GM23338 (cell line): Measurements from ENCODE around the gene BNIP1. TPM values are rescaled to one million over a fixed set of nuclear protein-coding genes. Genes with fewer than 3 reads are reported as not detected.

Experiments
- ATAC-seq: fragments of 200-7000 bp; cut with Tn5 transposase; 3 replicates; pipeline ENCODE4 v1.9.1; 2020
- DNase-seq: peaks from one replicate; pipeline ENCODE4 v3.0.0-alpha.2; 2015; ENCODE audit warnings: low spot score
- H2AFZ ChIP-seq: fragments of 200-600 bp; sonication (generic); 2 replicates; pipeline ENCODE4 v1.8.0; 2016; ENCODE audit warnings: antibody characterized with exemption, mild to moderate bottlenecking, moderate library complexity
- H3F3A ChIP-seq: fragments of 200-600 bp; sonication (generic); replicated peaks from 2 replicates; pipeline ENCODE4 v1.8.0; 2017; ENCODE audit warnings: antibody characterized with exemption, mixed run types, low read depth
- H3K27ac ChIP-seq: fragments of 200-600 bp; sonication (generic); 2 replicates; pipeline ENCODE4 v1.6.1; 2016; ENCODE audit warnings: low read depth
- H3K27me3 ChIP-seq: fragments of 200-600 bp; sonication (generic); 2 replicates; pipeline ENCODE4 v1.8.0; 2016; ENCODE audit warnings: mild to moderate bottlenecking, mixed run types, moderate library complexity; ENCODE audit not compliant: insufficient read depth
- H3K36me3 ChIP-seq: fragments of 200-600 bp; sonication (generic); 2 replicates; pipeline ENCODE4 v1.8.0; 2016; ENCODE audit warnings: mild to moderate bottlenecking; ENCODE audit not compliant: insufficient read depth
- H3K4me1 ChIP-seq: fragments of 200-600 bp; sonication (generic); 2 replicates; pipeline ENCODE4 v1.8.0; 2016; ENCODE audit warnings: mild to moderate bottlenecking, moderate library complexity; ENCODE audit not compliant: insufficient read depth
- H3K4me2 ChIP-seq: fragments of 200-600 bp; sonication (generic); 2 replicates; pipeline ENCODE4 v1.7.1; 2017; ENCODE audit warnings: mixed run types
- H3K4me3 ChIP-seq: fragments of 200-600 bp; sonication (generic); 2 replicates; pipeline ENCODE4 v1.6.1; 2016; ENCODE audit warnings: mixed run types
- H3K79me2 ChIP-seq: fragments of 200-600 bp; sonication (generic); replicated peaks from 2 replicates; pipeline ENCODE4 v1.8.0; 2017; ENCODE audit warnings: mild to moderate bottlenecking; ENCODE audit not compliant: insufficient read depth
- H3K9me2 ChIP-seq: fragments of 200-600 bp; sonication (generic); 2 replicates; pipeline ENCODE4 v1.8.0; 2017; ENCODE audit not compliant: insufficient read depth
- H4K20me1 ChIP-seq: fragments of 200-600 bp; sonication (generic); replicated peaks from 2 replicates; pipeline ENCODE4 v1.8.0; 2017; ENCODE audit warnings: mild to moderate bottlenecking; ENCODE audit not compliant: insufficient read depth
- H3K27ac Mint-ChIP-seq: 2 replicates; pipeline ENCODE4 v1.8.0; 2020; ENCODE audit warnings: inconsistent platforms, mild to moderate bottlenecking, moderate library complexity, mixed read lengths
- H3K27me3 Mint-ChIP-seq: 3 replicates; pipeline ENCODE4 v1.8.0; 2022; ENCODE audit warnings: low read depth, mild to moderate bottlenecking, moderate library complexity, mixed read lengths, inconsistent platforms; ENCODE audit not compliant: insufficient read depth, poor library complexity
- H3K36me3 Mint-ChIP-seq: 3 replicates; pipeline ENCODE4 v1.8.0; 2021; ENCODE audit warnings: low read depth, mild to moderate bottlenecking, inconsistent platforms, moderate library complexity, mixed read lengths
- H3K4me1 Mint-ChIP-seq: 3 replicates; pipeline ENCODE4 v1.8.0; 2020; ENCODE audit warnings: mild to moderate bottlenecking, inconsistent platforms, mixed read lengths
- H3K4me3 Mint-ChIP-seq: 3 replicates; pipeline ENCODE4 v1.8.0; 2021; ENCODE audit warnings: moderate library complexity, mild to moderate bottlenecking, inconsistent platforms, mixed read lengths
- H3K9me3 Mint-ChIP-seq: 3 replicates; pipeline ENCODE4 v1.8.0; 2020; ENCODE audit warnings: moderate library complexity, mild to moderate bottlenecking, inconsistent platforms, mixed read lengths
- CREB1 ChIP-seq: fragments of 250-450 bp; sonication (Bioruptor Pico); IDR thresholded peaks from 2 replicates; pipeline ENCODE4 v1.5.0; 2020; ENCODE audit warnings: low read depth, mild to moderate bottlenecking, moderate library complexity
- EZH2 ChIP-seq: fragments of 200-600 bp; sonication (generic); IDR thresholded peaks from one replicate; pipeline ENCODE4 v1.8.0; 2017; ENCODE audit warnings: antibody characterized with exemption, mild to moderate bottlenecking, low read depth; ENCODE audit not compliant: unreplicated experiment
- EZH2phosphoT487 ChIP-seq: fragments of 200-600 bp; sonication (generic); IDR thresholded peaks from one replicate; pipeline ENCODE4 v1.8.1; 2018; ENCODE audit warnings: antibody characterized with exemption; ENCODE audit not compliant: unreplicated experiment
- JUNB ChIP-seq: IDR thresholded peaks from one replicate; pipeline ENCODE4 v1.6.1; 2016; ENCODE audit warnings: antibody characterized with exemption; ENCODE audit not compliant: unreplicated experiment
- NANOG ChIP-seq: IDR thresholded peaks from 2 replicates; pipeline ENCODE4 v1.6.1; 2016; ENCODE audit warnings: antibody characterized with exemption, borderline replicate concordance
- STAT1 ChIP-seq: IDR thresholded peaks from one replicate; pipeline ENCODE4 v1.6.1; 2016; ENCODE audit warnings: antibody characterized with exemption; ENCODE audit not compliant: unreplicated experiment
- ZNF331 ChIP-seq: fragments of 250-450 bp; sonication (Bioruptor Pico); IDR thresholded peaks from 2 replicates; pipeline ENCODE4 v1.5.0; 2020; ENCODE audit warnings: low read depth, mild to moderate bottlenecking, moderate library complexity
- polyA plus RNA-seq: library from polyadenylated mRNA; unstranded; fragments of >200 nt; fragmentation: Nextera tagmentation; extraction: Ambion mirVana; gene quantifications from 2 replicates; pipeline ENCODE4 v1.2.1, GENCODE V29; 2016
- total RNA-seq: library from RNA; depleted of rRNA; stranded (reverse); fragments of >200 nt; shearing (Covaris generic); gene quantifications from 2 replicates; pipeline ENCODE4 v1.2.3, GENCODE V29; 2014
- TF ChIP-seq, protein P1 (sequence below): fragments of 250-450 bp; sonication (Bioruptor Pico); IDR thresholded peaks from 2 replicates; pipeline ENCODE4 v1.5.0; 2020; ENCODE audit warnings: mild to moderate bottlenecking, moderate library complexity
- TF ChIP-seq, protein P2 (sequence below), 2 experiments: fragments of 200-600 bp in 1 of 2; sonication (generic) in 1 of 2; conservative IDR thresholded peaks; 2 replicates each; pipeline versions ENCODE4 v1.5.1 to v1.6.1; 2016 to 2017; ENCODE audit warnings: antibody characterized with exemption in 2 of 2, low read depth in 2 of 2, mild to moderate bottlenecking in 2 of 2, moderate library complexity in 1 of 2

Gene BNIP1
- total and polyA plus RNA-seq, 2 experiments from 2014 or later = 12.1 to 17.0 TPM

- H3K9me2 ChIP-seq = no peaks in the 10 kb centered on the region
- Mint-ChIP-seq H3K9me3 (no peaks in the 10 kb centered on the region; the same call in 2 of the 3 replicates), H3K27me3 (no peaks in the 10 kb centered on the region), H3K27ac (no peak overlapping the region), H3K4me3 (no peak overlapping the region), H3K36me3 (no peaks in the 10 kb centered on the region), H3K4me1 (no peaks in the 10 kb centered on the region)
- no peak overlapping the region for H3K4me3 ChIP-seq
- H3K27me3 ChIP-seq = no peaks in the 10 kb centered on the region
- H4K20me1 ChIP-seq = no peaks in the 10 kb centered on the region
- H3K79me2 ChIP-seq = no peaks in the 10 kb centered on the region
- no peaks in the 10 kb centered on the region for H3K4me1 ChIP-seq
- H3K4me2 ChIP-seq = no peak overlapping the region
- no peak for DNase-seq
- H3K27ac ChIP-seq = no peak overlapping the region
- no peaks in the 10 kb centered on the region for H3K36me3 ChIP-seq
- H3F3A ChIP-seq = no peaks in the 10 kb centered on the region
- TF ChIP-seq EZH2phosphoT487 (no peak), CREB1 (CRISPR knock-in tag) (no peak), JUNB (no peak), STAT1 (no peak), NANOG (no peak), ZNF331 (CRISPR knock-in tag) (no peak), EZH2 (no peak)
- TF ChIP-seq, protein P1, sequence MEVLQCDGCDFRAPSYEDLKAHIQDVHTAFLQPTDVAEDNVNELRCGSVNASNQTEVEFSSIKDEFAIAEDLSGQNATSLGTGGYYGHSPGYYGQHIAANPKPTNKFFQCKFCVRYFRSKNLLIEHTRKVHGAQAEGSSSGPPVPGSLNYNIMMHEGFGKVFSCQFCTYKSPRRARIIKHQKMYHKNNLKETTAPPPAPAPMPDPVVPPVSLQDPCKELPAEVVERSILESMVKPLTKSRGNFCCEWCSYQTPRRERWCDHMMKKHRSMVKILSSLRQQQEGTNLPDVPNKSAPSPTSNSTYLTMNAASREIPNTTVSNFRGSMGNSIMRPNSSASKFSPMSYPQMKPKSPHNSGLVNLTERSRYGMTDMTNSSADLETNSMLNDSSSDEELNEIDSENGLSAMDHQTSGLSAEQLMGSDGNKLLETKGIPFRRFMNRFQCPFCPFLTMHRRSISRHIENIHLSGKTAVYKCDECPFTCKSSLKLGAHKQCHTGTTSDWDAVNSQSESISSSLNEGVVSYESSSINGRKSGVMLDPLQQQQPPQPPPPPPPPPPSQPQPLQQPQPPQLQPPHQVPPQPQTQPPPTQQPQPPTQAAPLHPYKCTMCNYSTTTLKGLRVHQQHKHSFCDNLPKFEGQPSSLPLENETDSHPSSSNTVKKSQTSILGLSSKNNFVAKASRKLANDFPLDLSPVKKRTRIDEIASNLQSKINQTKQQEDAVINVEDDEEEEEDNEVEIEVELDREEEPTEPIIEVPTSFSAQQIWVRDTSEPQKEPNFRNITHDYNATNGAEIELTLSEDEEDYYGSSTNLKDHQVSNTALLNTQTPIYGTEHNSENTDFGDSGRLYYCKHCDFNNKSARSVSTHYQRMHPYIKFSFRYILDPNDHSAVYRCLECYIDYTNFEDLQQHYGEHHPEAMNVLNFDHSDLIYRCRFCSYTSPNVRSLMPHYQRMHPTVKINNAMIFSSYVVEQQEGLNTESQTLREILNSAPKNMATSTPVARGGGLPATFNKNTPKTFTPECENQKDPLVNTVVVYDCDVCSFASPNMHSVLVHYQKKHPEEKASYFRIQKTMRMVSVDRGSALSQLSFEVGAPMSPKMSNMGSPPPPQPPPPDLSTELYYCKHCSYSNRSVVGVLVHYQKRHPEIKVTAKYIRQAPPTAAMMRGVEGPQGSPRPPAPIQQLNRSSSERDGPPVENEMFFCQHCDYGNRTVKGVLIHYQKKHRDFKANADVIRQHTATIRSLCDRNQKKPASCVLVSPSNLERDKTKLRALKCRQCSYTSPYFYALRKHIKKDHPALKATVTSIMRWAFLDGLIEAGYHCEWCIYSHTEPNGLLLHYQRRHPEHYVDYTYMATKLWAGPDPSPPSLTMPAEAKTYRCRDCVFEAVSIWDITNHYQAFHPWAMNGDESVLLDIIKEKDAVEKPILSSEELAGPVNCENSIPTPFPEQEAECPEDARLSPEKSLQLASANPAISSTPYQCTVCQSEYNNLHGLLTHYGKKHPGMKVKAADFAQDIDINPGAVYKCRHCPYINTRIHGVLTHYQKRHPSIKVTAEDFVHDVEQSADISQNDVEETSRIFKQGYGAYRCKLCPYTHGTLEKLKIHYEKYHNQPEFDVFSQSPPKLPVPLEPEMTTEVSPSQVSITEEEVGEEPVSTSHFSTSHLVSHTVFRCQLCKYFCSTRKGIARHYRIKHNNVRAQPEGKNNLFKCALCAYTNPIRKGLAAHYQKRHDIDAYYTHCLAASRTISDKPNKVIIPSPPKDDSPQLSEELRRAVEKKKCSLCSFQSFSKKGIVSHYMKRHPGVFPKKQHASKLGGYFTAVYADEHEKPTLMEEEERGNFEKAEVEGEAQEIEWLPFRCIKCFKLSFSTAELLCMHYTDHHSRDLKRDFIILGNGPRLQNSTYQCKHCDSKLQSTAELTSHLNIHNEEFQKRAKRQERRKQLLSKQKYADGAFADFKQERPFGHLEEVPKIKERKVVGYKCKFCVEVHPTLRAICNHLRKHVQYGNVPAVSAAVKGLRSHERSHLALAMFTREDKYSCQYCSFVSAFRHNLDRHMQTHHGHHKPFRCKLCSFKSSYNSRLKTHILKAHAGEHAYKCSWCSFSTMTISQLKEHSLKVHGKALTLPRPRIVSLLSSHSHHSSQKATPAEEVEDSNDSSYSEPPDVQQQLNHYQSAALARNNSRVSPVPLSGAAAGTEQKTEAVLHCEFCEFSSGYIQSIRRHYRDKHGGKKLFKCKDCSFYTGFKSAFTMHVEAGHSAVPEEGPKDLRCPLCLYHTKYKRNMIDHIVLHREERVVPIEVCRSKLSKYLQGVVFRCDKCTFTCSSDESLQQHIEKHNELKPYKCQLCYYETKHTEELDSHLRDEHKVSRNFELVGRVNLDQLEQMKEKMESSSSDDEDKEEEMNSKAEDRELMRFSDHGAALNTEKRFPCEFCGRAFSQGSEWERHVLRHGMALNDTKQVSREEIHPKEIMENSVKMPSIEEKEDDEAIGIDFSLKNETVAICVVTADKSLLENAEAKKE (CRISPR knock-in tag) = no peak
- TF ChIP-seq, protein P2, sequence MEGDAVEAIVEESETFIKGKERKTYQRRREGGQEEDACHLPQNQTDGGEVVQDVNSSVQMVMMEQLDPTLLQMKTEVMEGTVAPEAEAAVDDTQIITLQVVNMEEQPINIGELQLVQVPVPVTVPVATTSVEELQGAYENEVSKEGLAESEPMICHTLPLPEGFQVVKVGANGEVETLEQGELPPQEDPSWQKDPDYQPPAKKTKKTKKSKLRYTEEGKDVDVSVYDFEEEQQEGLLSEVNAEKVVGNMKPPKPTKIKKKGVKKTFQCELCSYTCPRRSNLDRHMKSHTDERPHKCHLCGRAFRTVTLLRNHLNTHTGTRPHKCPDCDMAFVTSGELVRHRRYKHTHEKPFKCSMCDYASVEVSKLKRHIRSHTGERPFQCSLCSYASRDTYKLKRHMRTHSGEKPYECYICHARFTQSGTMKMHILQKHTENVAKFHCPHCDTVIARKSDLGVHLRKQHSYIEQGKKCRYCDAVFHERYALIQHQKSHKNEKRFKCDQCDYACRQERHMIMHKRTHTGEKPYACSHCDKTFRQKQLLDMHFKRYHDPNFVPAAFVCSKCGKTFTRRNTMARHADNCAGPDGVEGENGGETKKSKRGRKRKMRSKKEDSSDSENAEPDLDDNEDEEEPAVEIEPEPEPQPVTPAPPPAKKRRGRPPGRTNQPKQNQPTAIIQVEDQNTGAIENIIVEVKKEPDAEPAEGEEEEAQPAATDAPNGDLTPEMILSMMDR (conservative IDR thresholded peaks at IDR 0.05; ENCODE audit: low read depth in 2 of 2) = no peak
- H2AFZ ChIP-seq = no peak overlapping the region
- no peak for ATAC-seq
These were observed 29.8 kb upstream of the BNIP1 start for GRCh38 chr5:173114536-173114935.
